Dermis microvascular lymphatic vessel endothelial cell (primary cell): ENCODE data around the gene CGREF1. TPM values are rescaled to one million over a fixed set of nuclear protein-coding genes. Genes with fewer than 3 reads are reported as not detected.

Experiments
- DNase-seq, 2 donors: peaks; one replicate each; pipeline versions ENCODE4 v3.0.0 to v3.0.0-alpha.2; 2010; ENCODE audit warnings: low read depth in 2 of 2
- total RNA-seq: library from RNA; depleted of rRNA; stranded (reverse); fragments of >200 nt; gene quantifications from 2 replicates; pipeline ENCODE4 v1.2.1, GENCODE V29; 2014

CGREF1 gene
- total RNA-seq, 1 donor from 2014 or later: 2.8 TPM

DNA sequence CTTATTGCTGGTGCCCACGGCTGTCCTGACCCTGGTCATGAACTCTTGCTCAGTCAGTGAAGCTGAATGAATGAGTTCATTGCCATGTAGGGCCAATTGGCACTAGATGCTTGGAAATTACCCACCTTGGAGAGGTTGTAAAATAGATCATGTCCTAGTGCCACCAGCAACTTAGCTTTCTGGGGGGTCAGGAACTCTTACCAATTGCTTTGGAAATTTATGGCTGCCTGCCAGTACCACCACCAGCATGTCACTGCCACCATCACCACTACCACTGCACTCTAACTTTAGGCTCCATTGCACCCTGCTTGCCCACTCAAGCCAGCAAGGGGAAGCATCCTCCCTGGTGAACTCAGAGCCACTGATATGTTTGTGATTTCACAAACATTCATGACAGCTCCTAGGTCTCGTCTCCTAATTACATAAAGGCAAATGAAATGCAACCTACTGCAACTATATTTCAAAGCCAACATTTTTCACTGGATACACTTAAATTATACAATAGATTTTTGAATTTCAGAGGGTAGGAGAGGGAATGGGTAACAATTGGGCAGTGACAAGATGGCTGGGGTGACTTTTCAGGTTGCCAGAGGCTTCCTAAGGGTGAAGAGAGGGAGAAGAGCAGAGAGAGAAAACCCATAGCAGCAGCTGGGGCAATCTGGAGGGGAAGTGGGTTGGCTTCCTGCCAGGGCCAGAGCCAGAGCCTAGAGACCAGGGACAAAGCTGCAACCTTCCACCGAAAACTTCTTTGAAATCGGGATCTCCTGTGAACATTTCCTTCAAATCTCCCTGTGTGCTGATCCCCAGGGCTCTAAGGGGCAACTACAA is 44.0 kb downstream of the CGREF1 start:
- DNase-seq: peak; percentile 15 to 53

- DNase-seq: no peak
Measured at GRCh38 chr2:27073782-27074181, 45.1 kb downstream of the CGREF1 start.

GRCh38 chr2:27072920-27073319 is 46.0 kb downstream of the CGREF1 start:
- no peak for DNase-seq

GRCh38 chr2:27071990-27072830 is 46.7 kb downstream of the CGREF1 start:
- DNase-seq: peak; percentile 10 to 20

DNA sequence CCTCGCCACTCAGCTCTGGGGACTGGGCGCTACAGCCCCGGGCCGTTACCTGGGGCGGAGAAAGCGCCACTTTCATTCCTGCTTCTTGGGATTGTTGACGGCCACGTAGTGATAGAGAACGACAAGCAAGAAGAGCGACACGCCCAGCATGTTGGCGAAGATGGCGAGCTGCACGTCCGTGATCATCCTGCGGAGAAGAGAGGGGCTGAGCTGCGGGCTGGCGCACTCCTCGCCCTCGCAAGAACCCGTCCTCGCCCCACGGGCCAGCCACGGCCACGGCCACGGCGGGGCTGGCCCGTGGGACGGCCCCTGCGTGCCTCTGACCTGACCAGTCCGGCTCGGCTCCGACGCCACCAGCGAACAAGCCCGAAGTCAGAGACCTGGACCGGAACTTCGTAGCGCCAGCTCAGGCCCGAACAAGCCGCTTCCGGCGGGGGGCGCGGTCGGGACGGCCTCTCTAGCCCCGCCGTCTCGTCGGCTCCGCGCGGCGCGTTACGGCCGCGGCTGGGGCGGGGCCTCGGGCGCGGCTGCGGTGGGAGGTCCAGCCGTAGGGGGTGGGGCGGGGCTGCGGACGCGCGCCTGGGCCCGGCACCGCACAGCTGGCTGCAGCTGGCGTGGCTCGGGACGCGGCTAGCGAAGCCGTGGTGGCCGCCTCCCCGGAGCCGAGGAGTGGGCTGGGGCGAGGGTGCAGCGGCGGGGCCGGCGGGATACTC is 47.5 kb downstream of the CGREF1 start, which contains the start of gene OST4:
TSS of gene OST4 (minus strand) at position 378 of the 713 bp plus-strand sequence.
- DNase-seq: peak; percentile 76 to 94

DNA sequence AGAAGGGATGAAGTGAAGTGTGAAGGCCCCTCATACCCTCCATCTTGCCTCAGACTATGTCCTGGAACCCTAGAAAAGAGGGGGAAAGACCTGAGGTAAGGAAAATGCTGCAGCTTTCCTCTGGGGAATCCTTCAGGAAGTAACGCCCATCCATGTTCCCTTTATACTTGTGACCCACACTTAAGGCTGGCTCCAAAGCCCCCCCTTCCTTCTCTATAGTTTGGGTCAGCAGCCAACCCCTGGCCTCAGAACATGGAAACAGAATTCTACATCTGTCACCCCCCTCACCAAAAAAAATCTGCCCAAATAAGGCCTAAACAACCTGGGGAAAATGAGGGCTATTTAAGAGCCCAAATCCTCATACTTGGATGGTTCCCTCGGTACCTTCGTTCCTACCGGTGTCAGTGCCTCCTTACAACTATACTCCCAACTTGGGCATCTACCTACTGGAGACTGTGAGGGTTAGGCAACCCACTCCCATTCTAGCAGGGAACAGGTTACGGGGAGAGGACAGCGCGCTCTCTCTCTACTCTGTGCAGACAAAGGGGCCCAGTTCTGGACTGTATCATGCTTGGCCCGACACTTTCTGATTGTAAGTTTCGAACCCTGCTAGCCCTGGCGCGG is 48.2 kb downstream of the CGREF1 start:
- DNase-seq: peak in 1 of 2 donors; percentile 15

DNA sequence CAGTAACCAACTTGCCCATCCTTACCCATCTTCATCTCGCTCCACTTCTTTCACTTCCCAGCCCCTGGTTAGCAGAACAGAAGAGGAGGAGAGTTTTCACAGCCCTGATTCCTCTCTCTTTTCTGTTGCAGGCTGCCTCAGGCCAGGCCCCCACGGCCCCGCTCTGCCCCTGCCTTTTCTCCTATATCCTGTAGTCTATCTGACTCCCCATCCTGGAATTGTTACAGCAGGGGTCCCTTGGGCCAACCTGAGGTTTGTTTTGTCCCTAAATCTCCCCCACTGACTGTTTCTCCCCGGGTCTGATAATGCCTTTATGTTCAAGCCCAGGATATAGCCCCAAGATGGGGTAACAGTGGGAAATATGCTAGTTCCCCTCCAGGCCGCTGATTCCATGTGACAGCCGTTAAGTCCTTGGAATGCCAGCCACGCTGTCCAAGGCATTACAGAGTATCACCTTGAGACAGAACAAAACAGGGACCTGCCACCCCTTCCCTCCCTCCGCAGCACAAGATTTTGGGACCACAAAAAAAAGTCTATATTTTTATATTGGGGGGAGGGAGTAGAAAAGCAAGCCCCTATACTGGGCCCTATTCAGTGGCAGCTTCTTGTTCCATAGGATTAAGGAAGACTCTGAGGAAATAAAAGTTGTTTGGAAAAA is 48.8 kb downstream of the CGREF1 start:
- no peak for DNase-seq

GRCh38 chr2:27069436-27069835 is 49.5 kb downstream of the CGREF1 start:
- DNase-seq: no peak

- DNase-seq: no peak
Measured at GRCh38 chr2:27067385-27067784, 51.5 kb downstream of the CGREF1 start.

GRCh38 chr2:27065128-27065527 is 53.8 kb downstream of the CGREF1 start:
- DNase-seq: no peak

GRCh38 chr2:27060323-27060722 is 58.6 kb downstream of the CGREF1 start:
- DNase-seq: no peak

GRCh38 chr2:27059141-27059820 is 59.6 kb downstream of the CGREF1 start:
- peak; percentile 17 to 67 for DNase-seq

GRCh38 chr2:27058210-27058609 is 60.7 kb downstream of the CGREF1 start:
- DNase-seq: no peak

GRCh38 chr2:27057184-27057583 is 61.7 kb downstream of the CGREF1 start:
- no peak for DNase-seq

DNA sequence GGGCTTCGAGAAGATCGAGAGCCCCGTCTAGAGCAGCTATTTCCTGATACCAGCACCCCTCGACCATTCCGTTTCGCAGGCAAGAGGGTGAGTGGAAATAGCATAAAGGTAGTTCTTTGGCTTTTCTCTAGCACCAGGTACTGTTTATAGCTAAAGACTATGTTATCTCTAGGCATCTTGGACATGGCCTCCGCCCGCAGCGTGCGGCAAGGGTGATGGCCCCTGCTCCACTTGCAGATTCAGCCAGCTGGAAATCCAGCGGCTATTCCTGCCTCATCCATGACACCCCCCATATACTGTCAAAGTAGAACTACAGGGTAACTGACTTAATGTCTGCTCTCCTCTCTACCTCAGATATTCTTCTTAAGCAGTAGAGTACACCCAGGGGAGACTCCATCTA is 64.2 kb downstream of the CGREF1 start:
- DNase-seq: no peak

DNA sequence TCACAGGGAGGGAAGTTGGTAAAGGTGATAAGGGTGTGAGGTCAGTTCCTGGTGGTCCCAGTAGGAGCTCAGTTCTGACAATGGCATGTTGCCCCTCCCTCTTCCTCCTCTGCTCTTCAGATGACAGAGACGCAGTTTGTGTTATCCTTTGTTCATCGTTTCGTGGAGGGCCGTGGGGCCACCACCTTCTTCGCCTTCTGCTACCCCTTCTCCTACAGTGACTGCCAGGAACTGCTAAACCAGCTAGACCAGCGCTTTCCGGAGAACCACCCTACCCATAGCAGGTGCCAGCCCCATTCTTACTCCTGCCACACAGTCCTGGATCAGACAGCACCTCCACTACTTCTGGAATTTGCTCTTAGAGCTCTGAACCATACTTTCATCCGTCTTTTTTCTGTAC is 65.2 kb downstream of the CGREF1 start:
- DNase-seq: no peak

- no peak for DNase-seq
Measured at GRCh38 chr2:27053321-27053720, 65.6 kb downstream of the CGREF1 start.

DNA sequence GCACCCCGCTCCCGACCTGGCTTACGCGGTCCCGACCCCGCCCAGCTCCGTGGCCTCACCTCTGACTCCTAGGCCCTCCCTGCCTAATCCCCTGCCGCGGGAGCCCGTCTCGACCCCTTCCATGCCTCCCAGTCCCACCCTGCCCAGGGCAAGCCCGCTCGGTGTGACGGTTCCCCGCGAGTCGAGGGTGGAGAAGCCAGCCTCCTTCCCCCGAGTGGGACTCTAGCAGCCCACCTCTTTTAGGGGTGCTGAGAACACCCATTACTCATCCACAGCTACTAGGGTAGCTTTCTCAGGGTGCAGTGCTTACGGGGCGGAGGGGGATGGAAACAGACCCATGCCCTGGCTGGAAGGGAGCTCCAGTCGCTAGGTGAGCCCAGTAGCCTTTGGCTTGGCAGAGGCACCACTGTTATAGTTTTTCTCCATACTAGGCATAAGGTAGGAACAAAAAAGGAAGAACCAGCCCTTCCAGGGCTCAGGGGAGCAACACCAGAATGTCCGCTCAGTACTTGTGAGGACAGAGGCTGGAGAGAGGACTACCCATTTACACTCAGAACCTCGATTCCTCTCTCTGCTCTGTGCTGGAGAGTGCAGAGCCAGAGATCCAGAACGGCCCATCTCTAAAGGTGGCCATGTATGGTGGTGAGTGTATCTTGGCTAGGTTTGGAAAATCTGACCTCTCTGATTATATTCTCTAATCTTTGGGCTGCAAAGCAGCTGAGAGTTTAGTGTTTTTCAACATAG is 66.9 kb downstream of the CGREF1 start:
- no peak for DNase-seq
